Naive thymus-derived CD4-positive, alpha-beta T cell (primary cell): ENCODE measurements around the gene PPIH. TPM values are rescaled to one million over a fixed set of nuclear protein-coding genes. Genes with fewer than 3 reads are reported as not detected.
A peak's percentile ranks its signal among the peaks of the same experiment; 100 is the strongest.

ENCODE experiments used
- ATAC-seq: fragments of 150-1000 bp; cut with Tn5 transposase; 2 replicates; pipeline ENCODE4 v1.10.0; 2021; ENCODE audit warnings: mild to moderate bottlenecking, moderate library complexity
- CTCF ChIA-PET: fragments of 350-600 bp; sonication (Branson Sonifier 250); formaldehyde crosslinking; loops from one replicate; lab custom pipeline; 2021; ENCODE audit warnings: antibody characterized with exemption; lab: Charles Lee
- POLR2A ChIA-PET: fragments of 350-600 bp; sonication (Branson Sonifier 250); formaldehyde crosslinking; loops from one replicate; lab custom pipeline; 2021; ENCODE audit warnings: antibody characterized with exemption, inconsistent platforms; lab: Charles Lee
- DNase-seq, 9 donors: peaks; one replicate each; pipeline versions ENCODE4 v3.0.0 to v3.0.0-alpha.2; 2020 to 2022; ENCODE audit warnings: mixed read lengths in 1 of 9
- H3K27ac ChIP-seq: one replicate; pipeline ENCODE4 v1.7.0; 2013; ENCODE audit warnings: mild to moderate bottlenecking, low read depth, low read length, moderate library complexity
- H3K27me3 ChIP-seq, 2 donors: one replicate each; pipeline ENCODE4 v1.7.0; 2013; ENCODE audit warnings: low read length in 2 of 2, mild to moderate bottlenecking in 2 of 2, moderate library complexity in 2 of 2; ENCODE audit not compliant: control insufficient read depth in 2 of 2, insufficient read depth in 2 of 2
- H3K36me3 ChIP-seq, 3 experiments: 1 replicate in 2 of 3; 2 replicates in 1 of 3; pipeline ENCODE4 v1.7.0; 2013; ENCODE audit warnings: low read length in 3 of 3, mild to moderate bottlenecking in 3 of 3, moderate library complexity in 1 of 3; ENCODE audit not compliant: insufficient read depth in 3 of 3, control insufficient read depth in 2 of 3
- H3K4me1 ChIP-seq, 2 donors: one replicate each; pipeline ENCODE4 v1.7.0; 2013; ENCODE audit warnings: low read length in 2 of 2, mild to moderate bottlenecking in 2 of 2, moderate library complexity in 1 of 2; ENCODE audit not compliant: control insufficient read depth in 2 of 2, insufficient read depth in 2 of 2
- H3K4me3 ChIP-seq: 2 replicates; pipeline ENCODE4 v1.7.0; 2013; ENCODE audit warnings: mild to moderate bottlenecking, low read length
- H3K9me3 ChIP-seq, 3 experiments: 1 replicate in 2 of 3; 2 replicates in 1 of 3; pipeline ENCODE4 v1.7.0; 2013; ENCODE audit warnings: low read length in 3 of 3; ENCODE audit not compliant: control insufficient read depth in 2 of 3
- H3K27ac Mint-ChIP-seq, 9 donors: one replicate each; pipeline ENCODE4 v1.8.0; 2020 to 2022; ENCODE audit warnings: mixed read lengths in 9 of 9, mild to moderate bottlenecking in 8 of 9, moderate library complexity in 5 of 9, inconsistent platforms in 2 of 9
- H3K27me3 Mint-ChIP-seq, 5 donors: one replicate each; pipeline ENCODE4 v1.8.0; 2021 to 2022; ENCODE audit warnings: mixed read lengths in 5 of 5, mild to moderate bottlenecking in 1 of 5
- H3K36me3 Mint-ChIP-seq, 5 donors: one replicate each; pipeline ENCODE4 v1.8.0; 2020 to 2022; ENCODE audit warnings: mixed read lengths in 5 of 5, mild to moderate bottlenecking in 3 of 5, inconsistent platforms in 1 of 5
- H3K4me1 Mint-ChIP-seq, 7 donors: one replicate each; pipeline ENCODE4 v1.8.0; 2020 to 2022; ENCODE audit warnings: mixed read lengths in 7 of 7, mild to moderate bottlenecking in 3 of 7, inconsistent platforms in 1 of 7
- H3K4me3 Mint-ChIP-seq, 10 donors: one replicate each; pipeline ENCODE4 v1.8.0; 2020 to 2022; ENCODE audit warnings: mild to moderate bottlenecking in 10 of 10, mixed read lengths in 10 of 10, moderate library complexity in 6 of 10, inconsistent platforms in 2 of 10
- H3K9me3 Mint-ChIP-seq, 11 donors: one replicate each; pipeline ENCODE4 v1.8.0; 2020 to 2022; ENCODE audit warnings: mixed read lengths in 11 of 11, mild to moderate bottlenecking in 4 of 11, inconsistent platforms in 1 of 11, moderate library complexity in 1 of 11
- intact Hi-C, 2 donors: fragments of 100-400 bp; cut with micrococcal nuclease; formaldehyde crosslinking; loops; one replicate each; pipeline ENCODE4 v1.15.1; 2023
- polyA plus RNA-seq, 2 donors: library from polyadenylated mRNA; unstranded; fragments of 300-500 nt; fragmentation: Illumina TruSeq; gene quantifications; one replicate each; pipeline ENCODE4 v1.2.3, GENCODE V29; 2021
- total RNA-seq, 6 experiments: library from RNA in 5 of 6; stranded (reverse) in 5 of 6; gene quantifications; 1 replicate in 5 of 6; 2 replicates in 1 of 6; pipeline ENCODE4 v1.2.3 and lab custom pipeline; 2021 to 2026

PPIH gene
- total and polyA plus RNA-seq, 7 experiments from 2014 or later, result 28.0 to 79.7 (median 42.3) TPM

DNA sequence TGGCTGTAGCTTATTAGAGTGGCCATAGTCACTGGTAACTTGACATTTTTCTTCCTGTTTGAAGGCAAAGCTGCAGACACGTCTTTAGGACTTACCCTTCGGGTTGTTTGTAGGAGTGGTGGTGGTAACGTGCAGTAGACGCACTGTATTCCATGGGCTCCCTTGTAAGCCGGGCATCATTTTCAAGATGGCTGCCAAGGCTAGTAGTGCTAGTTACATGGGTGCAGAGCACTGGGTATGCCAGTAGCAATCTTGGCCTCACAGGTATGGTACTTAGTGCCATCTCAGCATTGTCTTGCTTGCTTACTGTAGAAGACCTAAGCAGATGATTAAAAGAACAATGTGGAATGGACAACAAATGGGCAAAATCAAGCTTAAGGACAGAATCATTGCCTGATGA, 25.9 kb downstream of the PPIH start:
- intact Hi-C loops, result loop anchor here (5.0 to 10.0 kb wide), 3 partner anchors 107 to 1261 kb away; partner anchors contain the start of gene IPO13 (in 1 of the 2)
- Mint-ChIP-seq H3K36me3 (peaks cover 0 to 30% (median 15%) of the 10 kb centered on the region in 5 donors), H3K4me1 (peaks cover 62 to 80% (median 76%) of the 10 kb centered on the region in 7 donors), H3K9me3 (peaks cover 0 to 2% (median 0%) of the 10 kb centered on the region in 11 donors), H3K4me3 (peak overlapping the region; percentile 87 to 99 (median 96)), H3K27ac (peak overlapping the region; percentile 40 to 97 (median 93)), H3K27me3 (no peaks in the 10 kb centered on the region)
- ChIA-PET CTCF (interaction anchor here (0.6 to 0.8 kb wide), 2 partner anchors 15 to 18 kb away, joined by 4 to 5 read pairs; no protein-coding TSS in a partner anchor), POLR2A (interaction anchor here (0.9 to 4.8 kb wide), 11 partner anchors 9 to 240 kb away, joined by 3 to 85 read pairs (median 4); partner anchors contain the start of genes C1orf50, P3H1, PPCS and PPIH)
- peak overlapping the region; percentile 56 for H3K4me3 ChIP-seq
- H3K9me3 ChIP-seq, result no peaks in the 10 kb centered on the region
- H3K36me3 ChIP-seq, result no peaks in the 10 kb centered on the region
- ATAC-seq (no peak), DNase-seq (no peak)
- H3K4me1 ChIP-seq, result peaks cover 55 to 61% of the 10 kb centered on the region in 2 donors
- H3K27me3 ChIP-seq, result no peaks in the 10 kb centered on the region
- peak overlapping the region; percentile 73 for H3K27ac ChIP-seq

GRCh38 chr1:42686418-42686817, 28.2 kb downstream of the PPIH start:
- intact Hi-C loops, result loop anchor here in 1 of 2 donors (10.0 kb wide), 1 partner anchor 1258 kb away; the partner anchor contains the start of gene IPO13
- Mint-ChIP-seq H3K9me3 (peaks cover 0 to 2% (median 0%) of the 10 kb centered on the region in 11 donors), H3K27ac (peak overlapping the region in 3 of 9 donors; percentile 32 to 79 (median 50)), H3K4me1 (peaks cover 63 to 84% (median 80%) of the 10 kb centered on the region in 7 donors), H3K36me3 (peaks cover 0 to 28% (median 15%) of the 10 kb centered on the region in 5 donors), H3K4me3 (peak overlapping the region in 9 of 10 donors; percentile 16 to 98 (median 32)), H3K27me3 (no peaks in the 10 kb centered on the region)
- H3K4me3 ChIP-seq, result no peak overlapping the region
- H3K4me1 ChIP-seq, result peaks cover 61 to 65% of the 10 kb centered on the region in 2 donors
- H3K36me3 ChIP-seq, result no peaks in the 10 kb centered on the region
- CTCF ChIA-PET, result interaction anchor here (0.7 kb wide), 1 partner anchor 500 kb away, joined by 3 read pairs; no protein-coding TSS in a partner anchor
- POLR2A ChIA-PET, result interaction anchor here (0.6 to 1.0 kb wide), 2 partner anchors 26 to 220 kb away, joined by 3 read pairs; no protein-coding TSS in a partner anchor
- no peak for ATAC-seq
- DNase-seq, result no peak
- no peaks in the 10 kb centered on the region for H3K9me3 ChIP-seq
- no peaks in the 10 kb centered on the region for H3K27me3 ChIP-seq
- H3K27ac ChIP-seq, result peak overlapping the region; percentile 8

GRCh38 chr1:42689912-42690311, 31.7 kb downstream of the PPIH start:
- Histone ChIP-seq H3K9me3 (no peaks in the 10 kb centered on the region), H3K36me3 (peaks cover 0 to 15% (median 8%) of the 10 kb centered on the region in 3 experiments), H3K4me3 (no peak overlapping the region), H3K27me3 (no peaks in the 10 kb centered on the region), H3K27ac (no peak overlapping the region), H3K4me1 (peaks cover 64 to 72% of the 10 kb centered on the region in 2 donors)
- Mint-ChIP-seq H3K27ac (peak overlapping the region in 4 of 9 donors; percentile 4 to 72 (median 40)), H3K36me3 (peaks cover 0 to 16% (median under 1%) of the 10 kb centered on the region in 5 donors), H3K27me3 (no peaks in the 10 kb centered on the region), H3K4me1 (peaks cover 58 to 98% (median 90%) of the 10 kb centered on the region in 7 donors), H3K9me3 (no peaks in the 10 kb centered on the region), H3K4me3 (peak overlapping the region in 4 of 10 donors; percentile 11 to 66 (median 24))
- intact Hi-C loops, result loop anchor here in 1 of 2 donors (10.0 kb wide), 1 partner anchor 1255 kb away; the partner anchor contains the start of gene IPO13
- POLR2A ChIA-PET, result interaction anchor here (1.0 to 2.2 kb wide), 2 partner anchors 8 to 32 kb away, joined by 6 to 9 read pairs; partner anchors contain the start of genes PPIH and YBX1
- ATAC-seq (no peak), DNase-seq (no peak)
- CTCF ChIA-PET, result no interaction called here

- peak overlapping the region in 6 of 9 donors; percentile 4 to 70 (median 30) for H3K27ac Mint-ChIP-seq
- POLR2A ChIA-PET, result interaction anchor here (2.2 kb wide), 1 partner anchor 9 kb away, joined by 9 read pairs; the partner anchor contains the start of gene YBX1
- peak; percentile 30 for ATAC-seq
Measured at GRCh38 chr1:42690477-42691156, 32.4 kb downstream of the PPIH start.

GRCh38 chr1:42691157-42691498, 32.9 kb downstream of the PPIH start:
- peak overlapping the region in 5 of 9 donors; percentile 4 to 67 (median 28) for H3K27ac Mint-ChIP-seq
- H3K27me3 Mint-ChIP-seq, result no peaks in the 10 kb centered on the region
- peaks cover 50 to 96% (median 88%) of the 10 kb centered on the region in 7 donors for H3K4me1 Mint-ChIP-seq
- H3K9me3 ChIP-seq, result no peaks in the 10 kb centered on the region
- POLR2A ChIA-PET, result interaction anchor here (2.2 kb wide), 1 partner anchor 9 kb away, joined by 9 read pairs; the partner anchor contains the start of gene YBX1
- no peaks in the 10 kb centered on the region for H3K27me3 ChIP-seq
- no peak for DNase-seq
- H3K4me3 ChIP-seq, result no peak overlapping the region
- H3K27ac ChIP-seq, result no peak overlapping the region
- CTCF ChIA-PET, result interaction anchor here (0.9 kb wide), 1 partner anchor 114 kb away, joined by 3 read pairs; no protein-coding TSS in a partner anchor
- no peaks in the 10 kb centered on the region for H3K9me3 Mint-ChIP-seq
- peak overlapping the region in 5 of 10 donors; percentile 2 to 25 (median 15) for H3K4me3 Mint-ChIP-seq
- peaks cover 57 to 60% of the 10 kb centered on the region in 2 donors for H3K4me1 ChIP-seq
- peaks cover 3 to 26% (median 18%) of the 10 kb centered on the region in 3 experiments for H3K36me3 ChIP-seq
- peaks cover 3 to 20% (median 13%) of the 10 kb centered on the region in 5 donors for H3K36me3 Mint-ChIP-seq
- ATAC-seq, result no peak
- intact Hi-C loops, result loop anchor here in 1 of 2 donors (1.0 kb wide), 1 partner anchor 113 kb away; no protein-coding TSS in a partner anchor

More at GRCh38 chr1:42690477-42691156, 32.4 kb downstream of the PPIH start:
- Histone ChIP-seq H3K9me3 (no peaks in the 10 kb centered on the region), H3K27me3 (no peaks in the 10 kb centered on the region), H3K4me3 (no peak overlapping the region), H3K4me1 (peaks cover 57 to 65% of the 10 kb centered on the region in 2 donors), H3K27ac (no peak overlapping the region), H3K36me3 (peaks cover 0 to 21% (median 13%) of the 10 kb centered on the region in 3 experiments)
- H3K4me1 Mint-ChIP-seq, result peaks cover 53 to 96% (median 88%) of the 10 kb centered on the region in 7 donors
- peaks cover 0 to 16% (median 8%) of the 10 kb centered on the region in 5 donors for H3K36me3 Mint-ChIP-seq
- intact Hi-C loops, result loop anchor here in 1 of 2 donors (1.0 kb wide), 1 partner anchor 112 kb away; no protein-coding TSS in a partner anchor
- CTCF ChIA-PET, result interaction anchor here (0.9 kb wide), 1 partner anchor 114 kb away, joined by 3 read pairs; no protein-coding TSS in a partner anchor
- peak overlapping the region in 6 of 10 donors; percentile 2 to 36 (median 20) for H3K4me3 Mint-ChIP-seq
- DNase-seq, result no peak
- no peaks in the 10 kb centered on the region for H3K9me3 Mint-ChIP-seq
- no peaks in the 10 kb centered on the region for H3K27me3 Mint-ChIP-seq

DNA sequence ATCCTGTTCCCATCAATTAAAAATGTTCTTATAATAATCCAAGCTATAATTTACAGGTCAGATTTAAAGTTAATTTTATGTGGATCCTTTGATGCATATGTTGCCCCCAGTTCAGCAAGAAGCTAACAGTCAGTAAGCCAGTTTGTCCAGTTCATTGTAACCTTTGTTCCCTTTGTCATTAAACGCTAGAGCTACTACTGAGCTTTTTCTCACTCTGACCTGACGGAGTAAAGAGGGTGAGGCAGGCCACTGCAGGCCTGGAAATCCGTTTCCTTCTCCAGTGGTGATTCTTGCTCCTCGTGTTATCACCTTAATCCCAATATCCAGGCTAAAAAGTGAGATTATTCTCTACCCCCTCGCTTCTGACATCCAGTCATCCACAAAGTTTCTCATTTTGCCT, 34.2 kb downstream of the PPIH start:
- peak overlapping the region; percentile 7 for H3K27ac ChIP-seq
- H3K27me3 ChIP-seq, result no peaks in the 10 kb centered on the region
- H3K9me3 Mint-ChIP-seq, result no peaks in the 10 kb centered on the region
- no peak overlapping the region for H3K4me3 ChIP-seq
- intact Hi-C loops, result no loop called here
- DNase-seq (no peak), ATAC-seq (no peak)
- peaks cover 4 to 24% (median 14%) of the 10 kb centered on the region in 5 donors for H3K36me3 Mint-ChIP-seq
- peaks cover 11 to 40% (median 27%) of the 10 kb centered on the region in 3 experiments for H3K36me3 ChIP-seq
- H3K4me1 ChIP-seq, result peaks cover 44 to 51% of the 10 kb centered on the region in 2 donors
- peaks cover 41 to 84% (median 76%) of the 10 kb centered on the region in 7 donors for H3K4me1 Mint-ChIP-seq
- H3K27ac Mint-ChIP-seq, result peak overlapping the region in 7 of 9 donors; percentile 19 to 71 (median 39)
- POLR2A ChIA-PET, result interaction anchor here (0.6 to 1.4 kb wide), 2 partner anchors 10 to 277 kb away, joined by 5 to 9 read pairs; partner anchors contain the start of gene YBX1
- peak overlapping the region in 3 of 10 donors; percentile 20 to 56 (median 26) for H3K4me3 Mint-ChIP-seq
- H3K9me3 ChIP-seq, result no peaks in the 10 kb centered on the region
- no peaks in the 10 kb centered on the region for H3K27me3 Mint-ChIP-seq
- CTCF ChIA-PET, result interaction anchor here (1.2 kb wide), 1 partner anchor 110 kb away, joined by 3 read pairs; no protein-coding TSS in a partner anchor
